HCT116 (cell line): Measurements from ENCODE around the gene FXYD6. TPM values are rescaled to one million over a fixed set of nuclear protein-coding genes. Genes with fewer than 3 reads are reported as not detected.

Experiments used
- ATAC-seq: fragments of 200-7000 bp; cut with Tn5 transposase; 2 replicates; pipeline ENCODE4 v1.9.1; 2020; ENCODE audit warnings: mild to moderate bottlenecking, moderate library complexity
- BruUV-seq: library from RNA; stranded (reverse); fragments of 400-500 nt; replicated peaks from 2 replicates; lab custom pipeline; 2021; lab: Mats Ljungman, UMichigan
- CTCF ChIA-PET: fragments of 300-600 bp; sonication (Branson Sonifier 250); formaldehyde crosslinking; loops from one replicate; lab custom pipeline; 2021; ENCODE audit warnings: antibody characterized with exemption; lab: Charles Lee
- POLR2A ChIA-PET: fragments of 300-600, 350-600 bp; sonication (Branson Sonifier 250); formaldehyde crosslinking; loops from one replicate; lab custom pipeline; 2021; ENCODE audit warnings: antibody characterized with exemption; lab: Charles Lee
- RAD21 ChIA-PET, 2 experiments: fragments of 300-600 bp; sonication (Branson Sonifier 250); formaldehyde crosslinking; loops; one replicate each; lab custom pipeline; 2023; ENCODE audit warnings: low total read pairs in 2 of 2; ENCODE audit not compliant: uncharacterized antibody in 2 of 2, unreplicated experiment in 2 of 2, low non-redundant PET in 1 of 2; lab: Charles Lee
- DNase-seq: peaks from one replicate; pipeline ENCODE4 v3.0.0-alpha.2; 2010; ENCODE audit warnings: low read depth, low spot score
- H2AFZ ChIP-seq: fragments of 200-600 bp; shearing (Covaris generic), sonication (generic); 2 replicates; pipeline ENCODE4 v1.6.1; 2017; ENCODE audit warnings: low read depth, mixed run types, mixed read lengths, antibody characterized with exemption, low read length; ENCODE audit not compliant: poor library complexity, severe bottlenecking
- H3K27ac ChIP-seq: 2 replicates; pipeline ENCODE4 v1.5.1; 2012; ENCODE audit warnings: low read depth, low read length
- H3K27me3 ChIP-seq: fragments of 200-600 bp; sonication (generic); 2 replicates; pipeline ENCODE4 v1.6.1; 2016; ENCODE audit warnings: mixed run types, low read length, mixed read lengths; ENCODE audit not compliant: insufficient read depth
- H3K36me3 ChIP-seq, 2 experiments: fragments of 200-500 bp in 1 of 2; fragments of 200-600 bp in 1 of 2; sonication (Bioruptor generic) in 1 of 2; sonication (generic) in 1 of 2; 2 replicates each; pipeline versions ENCODE4 v1.5.1 to v1.6.1; 2014 to 2016; ENCODE audit warnings: low read length in 2 of 2, inconsistent platforms in 1 of 2, mixed read lengths in 1 of 2, mixed run types in 1 of 2; ENCODE audit not compliant: insufficient read depth in 2 of 2, control insufficient read depth in 1 of 2
- H3K4me1 ChIP-seq, 2 experiments: fragments of 200-600 bp in 1 of 2; sonication (generic) in 1 of 2; 2 replicates each; pipeline versions ENCODE4 v1.5.1 to v1.6.1; 2012 to 2017; ENCODE audit warnings: low read length in 2 of 2, inconsistent platforms in 1 of 2, mild to moderate bottlenecking in 1 of 2, mixed read lengths in 1 of 2, mixed run types in 1 of 2, moderate library complexity in 1 of 2; ENCODE audit not compliant: insufficient read depth in 2 of 2, control insufficient read depth in 1 of 2
- H3K4me2 ChIP-seq: fragments of 200-600 bp; sonication (generic); 2 replicates; pipeline ENCODE4 v1.6.1; 2017; ENCODE audit warnings: mixed run types, low read length, mixed read lengths
- H3K4me3 ChIP-seq, 2 experiments: fragments of 200-600 bp in 1 of 2; sonication (generic) in 1 of 2; replicated peaks in 1 of 2; 2 replicates each; pipeline ENCODE4 v1.5.1; 2011 to 2016; ENCODE audit warnings: low read length in 2 of 2, control low read depth in 1 of 2, low read depth in 1 of 2, mild to moderate bottlenecking in 1 of 2, mixed read lengths in 1 of 2, mixed run types in 1 of 2
- H3K79me2 ChIP-seq: fragments of 200-600 bp; sonication (generic); 2 replicates; pipeline ENCODE4 v1.6.1; 2017; ENCODE audit warnings: mild to moderate bottlenecking, mixed run types, low read length, moderate library complexity, mixed read lengths; ENCODE audit not compliant: insufficient read depth
- H3K9ac ChIP-seq: fragments of 200-600 bp; sonication (generic); 2 replicates; pipeline ENCODE4 v1.6.1; 2016; ENCODE audit warnings: low read length, mixed read lengths
- H3K9me2 ChIP-seq: fragments of 200-600 bp; sonication (generic), shearing (Covaris generic); 2 replicates; pipeline ENCODE4 v1.6.1; 2017; ENCODE audit warnings: mixed run types, mild to moderate bottlenecking, moderate library complexity; ENCODE audit not compliant: insufficient read depth
- H3K9me3 ChIP-seq, 2 experiments: fragments of 200-500 bp in 1 of 2; fragments of 200-600 bp in 1 of 2; sonication (Bioruptor generic) in 1 of 2; sonication (generic) in 1 of 2; 2 replicates each; pipeline ENCODE4 v1.6.1; 2014 to 2017; ENCODE audit warnings: low read length in 2 of 2, mixed read lengths in 2 of 2, inconsistent platforms in 1 of 2, low read depth in 1 of 2, mild to moderate bottlenecking in 1 of 2, mixed run types in 1 of 2, moderate library complexity in 1 of 2; ENCODE audit not compliant: control insufficient read depth in 1 of 2, insufficient read depth in 1 of 2
- H4K20me1 ChIP-seq: fragments of 200-600 bp; sonication (generic), shearing (Covaris generic); 2 replicates; pipeline ENCODE4 v1.6.1; 2017; ENCODE audit warnings: mixed run types, mild to moderate bottlenecking, moderate library complexity; ENCODE audit not compliant: insufficient read depth
- CBX3 ChIP-seq: IDR thresholded peaks from 2 replicates; pipeline ENCODE4 v1.6.1; 2012; ENCODE audit warnings: low read depth
- CEBPB ChIP-seq: IDR thresholded peaks from 2 replicates; pipeline ENCODE4 v1.6.1; 2012; ENCODE audit warnings: low read depth
- CTCF ChIP-seq, 3 experiments: fragments of 200-600 bp in 1 of 3; sonication (generic) in 1 of 3; IDR thresholded peaks in 2 of 3; conservative IDR thresholded peaks in 1 of 3; 2 replicates each; pipeline ENCODE4 v1.5.1; 2012 to 2017; ENCODE audit warnings: low read depth in 2 of 3, low read length in 2 of 3, antibody characterized with exemption in 1 of 3, borderline replicate concordance in 1 of 3, control low read depth in 1 of 3, mild to moderate bottlenecking in 1 of 3, mixed read lengths in 1 of 3, mixed run types in 1 of 3, moderate library complexity in 1 of 3; ENCODE audit not compliant: insufficient read depth in 1 of 3
- EZH2 ChIP-seq: fragments of 200-600 bp; sonication (generic); IDR thresholded peaks from 2 replicates; pipeline ENCODE4 v1.6.1; 2017; ENCODE audit warnings: antibody characterized with exemption, mixed run types
- EZH2phosphoT487 ChIP-seq: fragments of 200-600 bp; IDR thresholded peaks from 2 replicates; pipeline ENCODE4 v1.6.1; 2018; ENCODE audit warnings: antibody characterized with exemption, borderline replicate concordance
- JUND ChIP-seq: IDR thresholded peaks from 2 replicates; pipeline ENCODE4 v1.6.1; 2012
- POLR2AphosphoS5 ChIP-seq: IDR thresholded peaks from 2 replicates; pipeline ENCODE4 v1.6.1; 2011; ENCODE audit warnings: mild to moderate bottlenecking, low read depth, low read length, moderate library complexity
- REST ChIP-seq: IDR thresholded peaks from 2 replicates; pipeline ENCODE4 v1.6.1; 2012; ENCODE audit warnings: low read depth
- SIN3A ChIP-seq: IDR thresholded peaks from 2 replicates; pipeline ENCODE4 v1.6.1; 2012; ENCODE audit warnings: low read depth
- SP1 ChIP-seq: IDR thresholded peaks from 2 replicates; pipeline ENCODE4 v1.6.1; 2012; ENCODE audit warnings: low read depth
- SRF ChIP-seq: IDR thresholded peaks from 2 replicates; pipeline ENCODE4 v1.6.1; 2012; ENCODE audit warnings: low read depth
- YY1 ChIP-seq: IDR thresholded peaks from 2 replicates; pipeline ENCODE4 v1.6.1; 2011; ENCODE audit warnings: low read length, low read depth, moderate library complexity, mild to moderate bottlenecking; ENCODE audit not compliant: insufficient replicate concordance; ENCODE audit errors: extremely low read depth
- ZBTB33 ChIP-seq: IDR thresholded peaks from 2 replicates; pipeline ENCODE4 v1.6.1; 2011; ENCODE audit warnings: mild to moderate bottlenecking, low read length, moderate library complexity; ENCODE audit not compliant: insufficient replicate concordance; ENCODE audit errors: extremely low read depth
- intact Hi-C: fragments of 100-400 bp; cut with micrococcal nuclease; formaldehyde crosslinking; loops from 2 replicates; pipeline ENCODE4 v1.10.0; 2022
- total RNA-seq: library from RNA; stranded (reverse); gene quantifications from one replicate; pipeline ENCODE4 v1.2.1, GENCODE V29; 2021; ENCODE audit not compliant: unreplicated experiment

Gene FXYD6
- total RNA-seq, 1 experiment from 2014 or later, result 2.5 TPM

GRCh38 chr11:117825538-117826189, 50.8 kb downstream of the FXYD6 start:
- H3K4me1 ChIP-seq, result peaks cover 7 to 20% of the 10 kb centered on the region in 2 experiments; a peak in 3 of 4 replicates
- no peaks in the 10 kb centered on the region for H3K79me2 ChIP-seq
- no peak overlapping the region for H2AFZ ChIP-seq
- no TSS peak for BruUV-seq
- no peak for DNase-seq
- H4K20me1 ChIP-seq, result no peaks in the 10 kb centered on the region
- no peaks in the 10 kb centered on the region for H3K9me2 ChIP-seq
- no peaks in the 10 kb centered on the region for H3K27me3 ChIP-seq
- H3K4me2 ChIP-seq, result no peak overlapping the region
- ATAC-seq, result no peak
- RAD21 ChIA-PET, result interaction anchor here in 1 of 2 experiments (0.6 kb wide), 1 partner anchor 401 kb away, joined by 3 read pairs; no protein-coding TSS in a partner anchor
- POLR2A ChIA-PET, result no interaction called here
- TF ChIP-seq JUND (no peak), EZH2phosphoT487 (no peak), SIN3A (no peak), POLR2AphosphoS5 (no peak), YY1 (no peak), CTCF (IDR thresholded peaks at IDR 0.05 in 2 of 3, conservative IDR thresholded peaks at IDR 0.05 in 1 of 3; ENCODE audit: borderline replicate concordance in 1 of 3, insufficient read depth in 1 of 3, low read depth in 2 of 3, low read length in 2 of 3) (no peak), ZBTB33 (no peak), SP1 (no peak), REST (no peak), EZH2 (no peak), CBX3 (no peak), SRF (no peak), CEBPB (no peak)
- H3K36me3 ChIP-seq, result no peaks in the 10 kb centered on the region
- H3K9me3 ChIP-seq, result no peaks in the 10 kb centered on the region
- H3K27ac ChIP-seq, result no peak overlapping the region
- no peak overlapping the region for H3K9ac ChIP-seq
- CTCF ChIA-PET, result interaction anchor here (1.4 to 3.8 kb wide), 3 partner anchors 8 to 228 kb away, joined by 3 to 23 read pairs (median 9); no protein-coding TSS in a partner anchor
- H3K4me3 ChIP-seq, result no peak overlapping the region
- intact Hi-C loops, result no loop called here
